K562 (cell line): ENCODE data around the gene ZBTB49. TPM values are rescaled to one million over a fixed set of nuclear protein-coding genes. Genes with fewer than 3 reads are reported as not detected.

Experiments used
- BDP1 ChIP-seq: IDR thresholded peaks from 3 replicates; pipeline ENCODE4 v1.6.1; 2011; ENCODE audit not compliant: insufficient read length, insufficient read depth
- BRD4 ChIP-seq: fragments of 200-600 bp; sonication (generic); IDR thresholded peaks from 2 replicates; pipeline ENCODE4 v1.6.1; 2017; ENCODE audit warnings: inconsistent platforms
- COPS2 ChIP-seq: fragments of 450-650 bp; conservative IDR thresholded peaks from 2 replicates; pipeline ENCODE4 v1.6.1; 2016; ENCODE audit warnings: mild to moderate bottlenecking, moderate library complexity
- ERF ChIP-seq: fragments of 450-650 bp; formaldehyde crosslinking; IDR thresholded peaks from 2 replicates; pipeline ENCODE4 v1.4.0; 2020; ENCODE audit warnings: mild to moderate bottlenecking, mixed read lengths
- FOXP1 ChIP-seq: sonication (generic); formaldehyde crosslinking; IDR thresholded peaks from 2 replicates; pipeline ENCODE4 v1.8.0; 2022; ENCODE audit warnings: mild to moderate bottlenecking, missing genetic modification reagents
- HDGF ChIP-seq: fragments of 450-650 bp; IDR thresholded peaks from 2 replicates; pipeline ENCODE4 v1.6.1; 2016
- HIVEP1 ChIP-seq: fragments of 250-450 bp; sonication (Bioruptor Pico); IDR thresholded peaks from 2 replicates; pipeline ENCODE4 v1.4.0; 2020; ENCODE audit warnings: mild to moderate bottlenecking
- HNRNPUL1 ChIP-seq: fragments of 200-400 bp; formaldehyde crosslinking; IDR thresholded peaks from 2 replicates; pipeline ENCODE4 v1.6.1; 2017; ENCODE audit warnings: low read length
- IRF1 ChIP-seq: sonication (generic); formaldehyde crosslinking; IDR thresholded peaks from 2 replicates; pipeline ENCODE4 v1.8.0; 2022; ENCODE audit warnings: missing genetic modification reagents, mild to moderate bottlenecking, borderline replicate concordance
- KAT2B ChIP-seq: IDR thresholded peaks from one replicate; pipeline ENCODE4 v1.6.1; 2012; ENCODE audit warnings: low read depth, mild to moderate bottlenecking, control low read depth, inconsistent platforms, low read length, moderate library complexity
- MAZ ChIP-seq, 2 experiments: fragments of 450-650 bp in 1 of 2; sonication (generic) in 1 of 2; formaldehyde crosslinking; IDR thresholded peaks in 1 of 2; conservative IDR thresholded peaks in 1 of 2; 2 replicates each; pipeline versions ENCODE4 v1.4.0 to v1.5.0; 2020; ENCODE audit warnings: mild to moderate bottlenecking in 1 of 2, missing genetic modification reagents in 1 of 2
- MED1 ChIP-seq: sonication (generic); formaldehyde crosslinking; IDR thresholded peaks from 2 replicates; pipeline ENCODE4 v1.8.1; 2023; ENCODE audit warnings: missing genetic modification reagents, borderline replicate concordance
- MTA1 ChIP-seq: fragments of 450-650 bp; IDR thresholded peaks from 2 replicates; pipeline ENCODE4 v1.6.1; 2017; ENCODE audit warnings: borderline replicate concordance
- MYNN ChIP-seq, 2 experiments: sonication (generic); formaldehyde crosslinking in 1 of 2; IDR thresholded peaks; 2 replicates each; pipeline versions ENCODE4 v1.5.0 to v1.6.1; 2016 to 2020; ENCODE audit warnings: antibody characterized with exemption in 1 of 2, missing genetic modification reagents in 1 of 2
- NEUROD1 ChIP-seq: fragments of 150-350 bp; IDR thresholded peaks from 2 replicates; pipeline ENCODE4 v1.6.1; 2014; ENCODE audit warnings: borderline replicate concordance, low read length, low read depth; ENCODE audit not compliant: partially characterized antibody
- NUFIP1 ChIP-seq: fragments of 450-650 bp; IDR thresholded peaks from 2 replicates; pipeline ENCODE4 v1.6.1; 2018; ENCODE audit not compliant: partially characterized antibody
- SETDB1 ChIP-seq: IDR thresholded peaks from one replicate; pipeline ENCODE4 v1.6.1; 2012; ENCODE audit warnings: low read length, control low read depth, inconsistent platforms
- SNAPC5 ChIP-seq: fragments of 250-450 bp; sonication (Bioruptor Pico); IDR thresholded peaks from 2 replicates; pipeline ENCODE4 v1.8.0; 2021; ENCODE audit warnings: moderate library complexity, mild to moderate bottlenecking, inconsistent platforms
- SOX6 ChIP-seq: fragments of 450-650 bp; IDR thresholded peaks from 2 replicates; pipeline ENCODE4 v1.6.1; 2014; ENCODE audit warnings: mild to moderate bottlenecking
- TCFL5 ChIP-seq: fragments of 250-450 bp; sonication (Bioruptor Pico); conservative IDR thresholded peaks from 2 replicates; pipeline ENCODE4 v1.6.1; 2021; ENCODE audit warnings: mild to moderate bottlenecking, moderate library complexity, matching md5 sums
- ZFP1 ChIP-seq: fragments of 450-650 bp; formaldehyde crosslinking; IDR thresholded peaks from 2 replicates; pipeline ENCODE4 v1.4.0; 2020; ENCODE audit warnings: mild to moderate bottlenecking, mixed read lengths
- ZNF23 ChIP-seq: fragments of 250-450 bp; sonication (Bioruptor Pico); IDR thresholded peaks from 2 replicates; pipeline ENCODE4 v1.4.0; 2020; ENCODE audit warnings: mild to moderate bottlenecking
- ZNF644 ChIP-seq: fragments of 200-800 bp; sonication (Bioruptor generic); IDR thresholded peaks from 2 replicates; pipeline ENCODE4 v1.6.1; 2016; ENCODE audit warnings: low read depth, missing genetic modification characterization, missing compliant biosample characterization
- ZNF696 ChIP-seq: fragments of 250-450 bp; sonication (Bioruptor Pico); conservative IDR thresholded peaks from 2 replicates; pipeline ENCODE4 v1.4.0; 2020; ENCODE audit warnings: mild to moderate bottlenecking, moderate library complexity
- ZNF785 ChIP-seq: fragments of 250-450 bp; sonication (Bioruptor Pico); IDR thresholded peaks from 2 replicates; pipeline ENCODE4 v1.4.0; 2020; ENCODE audit warnings: mild to moderate bottlenecking
- ZSCAN29 ChIP-seq: fragments of 450-650 bp; IDR thresholded peaks from 2 replicates; pipeline ENCODE4 v1.6.1; 2017
- polyA plus RNA-seq, 8 experiments: library from polyadenylated mRNA; depleted of rRNA in 4 of 8; stranded (reverse) in 5 of 8; unstranded in 3 of 8; fragments of >200 nt; fragmentation: Nextera tagmentation in 2 of 8; fragmentation: Illumina TruSeq in 1 of 8; extraction: Ambion mirVana in 2 of 8; extraction: Trizol in 1 of 8; gene quantifications; 2 replicates each; pipeline versions ENCODE4 v1.2.1 to v1.2.3, GENCODE V29; 2011 to 2014; ENCODE audit warnings: inconsistent platforms in 1 of 8, missing spikeins in 1 of 8
- total RNA-seq, 7 experiments: library from RNA; depleted of rRNA in 6 of 7; stranded (reverse); fragments of >200 nt in 6 of 7; fragmentation: Illumina TruSeq in 2 of 7; extraction: Trizol in 2 of 7; gene quantifications; 2 replicates each; pipeline versions ENCODE4 v1.2.1 to v1.2.3, GENCODE V29; 2011 to 2021; ENCODE audit warnings: low replicate concordance in 1 of 7
- TF ChIP-seq, protein P1 (sequence below): fragments of 250-450 bp; sonication (Bioruptor Pico); IDR thresholded peaks from 2 replicates; pipeline ENCODE4 v1.4.0; 2020
- TF ChIP-seq, protein P2 (sequence below): fragments of 250-450 bp; sonication (Bioruptor Pico); IDR thresholded peaks from 2 replicates; pipeline ENCODE4 v1.5.0; 2021; ENCODE audit warnings: mild to moderate bottlenecking, borderline replicate concordance

ZBTB49 gene
- total and polyA plus RNA-seq, 9 of the 15 experiments (the other 6 are each of a cell fraction or from before 2014, with no cell fraction given): 0.49 to 8.0 (median 4.2) TPM

GRCh38 chr4:4327652-4328121 is 37.6 kb downstream of the ZBTB49 start (continued):
- TF ChIP-seq, protein P1, sequence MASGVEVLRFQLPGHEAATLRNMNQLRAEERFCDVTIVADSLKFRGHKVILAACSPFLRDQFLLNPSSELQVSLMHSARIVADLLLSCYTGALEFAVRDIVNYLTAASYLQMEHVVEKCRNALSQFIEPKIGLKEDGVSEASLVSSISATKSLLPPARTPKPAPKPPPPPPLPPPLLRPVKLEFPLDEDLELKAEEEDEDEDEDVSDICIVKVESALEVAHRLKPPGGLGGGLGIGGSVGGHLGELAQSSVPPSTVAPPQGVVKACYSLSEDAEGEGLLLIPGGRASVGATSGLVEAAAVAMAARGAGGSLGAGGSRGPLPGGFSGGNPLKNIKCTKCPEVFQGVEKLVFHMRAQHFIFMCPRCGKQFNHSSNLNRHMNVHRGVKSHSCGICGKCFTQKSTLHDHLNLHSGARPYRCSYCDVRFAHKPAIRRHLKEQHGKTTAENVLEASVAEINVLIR (CRISPR knock-in tag): no peak
- no peak for TF ChIP-seq SETDB1
- no peak for TF ChIP-seq KAT2B
- TF ChIP-seq NUFIP1: no peak
- TF ChIP-seq TCFL5 (CRISPR knock-in tag): no peak
- no peak for TF ChIP-seq ZNF644 (tag)
- no peak for TF ChIP-seq ZSCAN29
- TF ChIP-seq ZNF785 (CRISPR knock-in tag): no peak
- TF ChIP-seq COPS2: no peak
- TF ChIP-seq BDP1: no peak
- no peak for TF ChIP-seq BRD4
- no peak for TF ChIP-seq HDGF
- no peak for TF ChIP-seq MED1 (CRISPR knock-in tag)
- no peak for TF ChIP-seq MTA1
- 0 out of 2 replicates have a peak, but pooled peaks have one; percentile 11 for TF ChIP-seq MYNN (IDR thresholded peaks at IDR 0.05)
- no peak for TF ChIP-seq MYNN (CRISPR knock-in tag; IDR thresholded peaks at IDR 0.05)
- no peak for TF ChIP-seq ERF
- no peak for TF ChIP-seq ZNF23 (CRISPR knock-in tag)
- peak; percentile 22 for TF ChIP-seq NEUROD1
- no peak for TF ChIP-seq SOX6
- peak in 1 of 2 experiments; percentile 43; a peak in 1 of 4 replicates for TF ChIP-seq MAZ (CRISPR knock-in tag; conservative IDR thresholded peaks at IDR 0.05 in 1 of 2, IDR thresholded peaks at IDR 0.05 in 1 of 2)
- no peak for TF ChIP-seq SNAPC5
- TF ChIP-seq ZNF696 (CRISPR knock-in tag): no peak
- TF ChIP-seq FOXP1 (CRISPR knock-in tag): no peak
- no peak for TF ChIP-seq ZFP1 (CRISPR knock-in tag)
- TF ChIP-seq HIVEP1 (CRISPR knock-in tag): no peak
- TF ChIP-seq IRF1: no peak
- no peak for TF ChIP-seq HNRNPUL1
- TF ChIP-seq, protein P2, sequence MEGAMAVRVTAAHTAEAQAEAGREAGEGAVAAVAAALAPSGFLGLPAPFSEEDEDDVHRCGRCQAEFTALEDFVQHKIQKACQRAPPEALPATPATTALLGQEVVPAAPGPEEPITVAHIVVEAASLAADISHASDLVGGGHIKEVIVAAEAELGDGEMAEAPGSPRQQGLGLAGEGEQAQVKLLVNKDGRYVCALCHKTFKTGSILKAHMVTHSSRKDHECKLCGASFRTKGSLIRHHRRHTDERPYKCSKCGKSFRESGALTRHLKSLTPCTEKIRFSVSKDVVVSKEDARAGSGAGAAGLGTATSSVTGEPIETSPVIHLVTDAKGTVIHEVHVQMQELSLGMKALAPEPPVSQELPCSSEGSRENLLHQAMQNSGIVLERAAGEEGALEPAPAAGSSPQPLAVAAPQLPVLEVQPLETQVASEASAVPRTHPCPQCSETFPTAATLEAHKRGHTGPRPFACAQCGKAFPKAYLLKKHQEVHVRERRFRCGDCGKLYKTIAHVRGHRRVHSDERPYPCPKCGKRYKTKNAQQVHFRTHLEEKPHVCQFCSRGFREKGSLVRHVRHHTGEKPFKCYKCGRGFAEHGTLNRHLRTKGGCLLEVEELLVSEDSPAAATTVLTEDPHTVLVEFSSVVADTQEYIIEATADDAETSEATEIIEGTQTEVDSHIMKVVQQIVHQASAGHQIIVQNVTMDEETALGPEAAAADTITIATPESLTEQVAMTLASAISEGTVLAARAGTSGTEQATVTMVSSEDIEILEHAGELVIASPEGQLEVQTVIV: no peak
